ENCODE results near the gene PPFIBP1. TPM values are rescaled to one million over a fixed set of nuclear protein-coding genes. Genes with fewer than 3 reads are reported as not detected.
A peak's percentile ranks its signal among the peaks of the same experiment; 100 is the strongest.

The PPFIBP1 gene
- total RNA-seq, 5 donors from 2014 or later (not counting 1 experiment from before 2014, with no cell fraction given), result 4.1 to 6.1 (median 5.8) TPM

DNA sequence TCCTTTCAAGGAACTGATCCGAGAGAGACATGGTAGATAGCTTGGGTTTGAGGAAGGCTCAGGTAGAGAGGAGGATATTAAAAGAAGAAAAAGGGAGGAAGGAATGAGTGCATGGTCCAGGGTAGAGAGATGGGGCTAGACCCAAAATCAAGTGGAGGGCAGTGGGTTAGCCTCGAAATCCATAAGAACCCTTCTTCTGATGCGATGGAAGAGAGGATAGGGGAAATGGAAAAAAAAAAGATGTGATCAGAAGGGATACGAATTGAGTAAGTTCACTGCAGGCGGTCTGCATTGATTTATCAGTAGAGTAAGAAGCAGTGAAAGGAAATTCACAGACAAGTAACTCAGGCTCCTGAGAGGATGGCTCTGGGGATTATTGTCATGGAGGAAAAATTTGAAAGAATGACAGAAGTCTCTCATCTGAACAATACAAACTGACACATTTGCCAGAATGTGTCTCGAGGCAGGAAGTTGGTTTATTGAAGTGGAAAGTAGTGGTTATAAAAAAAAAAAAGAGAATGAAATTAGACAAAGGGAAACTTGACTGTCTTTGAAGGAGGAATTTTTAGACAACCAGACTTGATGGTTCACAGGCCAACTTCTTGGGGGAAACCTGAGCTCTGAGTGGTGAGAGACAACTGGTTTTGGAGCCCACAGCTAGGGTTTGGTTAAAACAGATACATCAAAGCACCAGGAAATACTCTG lies 10.2 kb downstream of the PPFIBP1 start:
- Histone ChIP-seq H3K4me3 (ENCODE audit: control insufficient read depth in 1 of 2, extremely low read depth in 1 of 2, low read length in 1 of 2) (no peak overlapping the region), H3K36me3 (ENCODE audit: control insufficient read depth in 2 of 2, extremely low read depth in 1 of 2, insufficient read depth in 1 of 2, low read length in 1 of 2) (no peaks in the 10 kb centered on the region), H3K27ac (ENCODE audit: low read length) (no peak overlapping the region), H3K9me3 (no peaks in the 10 kb centered on the region), H3K27me3 (replicated peaks in 1 of 2; ENCODE audit: control insufficient read depth in 2 of 2, extremely low read depth in 1 of 2, insufficient read depth in 2 of 2, low read length in 1 of 2) (no peaks in the 10 kb centered on the region), H3K4me1 (ENCODE audit: control insufficient read depth in 1 of 2, extremely low read depth in 1 of 2, insufficient read depth in 2 of 2, low read length in 2 of 2) (peaks cover 10 to 32% of the 10 kb centered on the region in 2 experiments)
- CTCF ChIA-PET, result no interaction called here
- DNase-seq (peak in 18 of 35 experiments; percentile 2 to 60 (median 10)), ATAC-seq (replicated peaks in 1 of 4) (peak; percentile 61 to 94 (median 67))
- Mint-ChIP-seq H3K36me3 (no peaks in the 10 kb centered on the region), H3K4me1 (peaks cover 21 to 29% (median 28%) of the 10 kb centered on the region in 3 donors), H3K9me3 (no peaks in the 10 kb centered on the region), H3K27ac (peak overlapping the region; percentile 31 to 60), H3K27me3 (no peaks in the 10 kb centered on the region), H3K4me3 (peak overlapping the region in 1 of 3 donors; percentile 34)
- POLR2A ChIA-PET, result interaction anchor here (0.6 to 1.1 kb wide), 3 partner anchors 11 to 126 kb away, joined by 3 to 4 read pairs (median 4); partner anchors contain the start of gene PPFIBP1 (in 1 of the 2)
- WGBS (ENCODE audit: insufficient coverage), result 36% methylated on average over 6 of the region's 6 CpGs

- no CpG with 5 or more reads among the region's 1 CpG for WGBS (ENCODE audit: insufficient coverage)
- ChIA-PET POLR2A (interaction anchor here (0.6 to 0.7 kb wide), 4 partner anchors 21 to 257 kb away, joined by 3 to 4 read pairs (median 3); no protein-coding TSS in a partner anchor), CTCF (no interaction called here)
- H3K9me3 Mint-ChIP-seq, result no peaks in the 10 kb centered on the region
- H3K4me1 ChIP-seq (ENCODE audit: control insufficient read depth in 1 of 2, extremely low read depth in 1 of 2, insufficient read depth in 2 of 2, low read length in 2 of 2), result peaks cover 10 to 32% of the 10 kb centered on the region in 2 experiments
- no peaks in the 10 kb centered on the region for H3K36me3 ChIP-seq (ENCODE audit: control insufficient read depth in 2 of 2, extremely low read depth in 1 of 2, insufficient read depth in 1 of 2, low read length in 1 of 2)
- H3K27ac ChIP-seq (ENCODE audit: low read length), result no peak overlapping the region
- H3K27me3 Mint-ChIP-seq, result no peaks in the 10 kb centered on the region
- ATAC-seq (replicated peaks in 1 of 4) (no peak), DNase-seq (no peak)
- peak overlapping the region; percentile 31 to 60 for H3K27ac Mint-ChIP-seq
- H3K27me3 ChIP-seq (replicated peaks in 1 of 2; ENCODE audit: control insufficient read depth in 2 of 2, extremely low read depth in 1 of 2, insufficient read depth in 2 of 2, low read length in 1 of 2), result no peaks in the 10 kb centered on the region
- H3K4me3 ChIP-seq (ENCODE audit: control insufficient read depth in 1 of 2, extremely low read depth in 1 of 2, low read length in 1 of 2), result no peak overlapping the region
- no peaks in the 10 kb centered on the region for H3K36me3 Mint-ChIP-seq
- peak overlapping the region in 2 of 3 donors; percentile 18 to 34 for H3K4me3 Mint-ChIP-seq
- peaks cover 21 to 29% (median 28%) of the 10 kb centered on the region in 3 donors for H3K4me1 Mint-ChIP-seq
- no peaks in the 10 kb centered on the region for H3K9me3 ChIP-seq
These were observed 10.8 kb downstream of the PPFIBP1 start for GRCh38 chr12:27534765-27535161.

GRCh38 chr12:27535318-27535717 lies 11.3 kb downstream of the PPFIBP1 start:
- Mint-ChIP-seq H3K27me3 (no peaks in the 10 kb centered on the region), H3K4me1 (peaks cover 21 to 29% (median 28%) of the 10 kb centered on the region in 3 donors), H3K4me3 (no peak overlapping the region), H3K36me3 (no peaks in the 10 kb centered on the region), H3K9me3 (no peaks in the 10 kb centered on the region), H3K27ac (no peak overlapping the region)
- Histone ChIP-seq H3K27me3 (replicated peaks in 1 of 2; ENCODE audit: control insufficient read depth in 2 of 2, extremely low read depth in 1 of 2, insufficient read depth in 2 of 2, low read length in 1 of 2) (no peaks in the 10 kb centered on the region), H3K4me3 (ENCODE audit: control insufficient read depth in 1 of 2, extremely low read depth in 1 of 2, low read length in 1 of 2) (no peak overlapping the region), H3K9me3 (no peaks in the 10 kb centered on the region), H3K36me3 (ENCODE audit: control insufficient read depth in 2 of 2, extremely low read depth in 1 of 2, insufficient read depth in 1 of 2, low read length in 1 of 2) (no peaks in the 10 kb centered on the region), H3K4me1 (ENCODE audit: control insufficient read depth in 1 of 2, extremely low read depth in 1 of 2, insufficient read depth in 2 of 2, low read length in 2 of 2) (peaks cover 10 to 32% of the 10 kb centered on the region in 2 experiments), H3K27ac (ENCODE audit: low read length) (no peak overlapping the region)
- 89% methylated on average over 5 of the region's 6 CpGs for WGBS (ENCODE audit: insufficient coverage)
- CTCF ChIA-PET, result no interaction called here
- POLR2A ChIA-PET, result interaction anchor here (0.6 to 0.7 kb wide), 2 partner anchors 21 to 258 kb away, joined by 3 read pairs; no protein-coding TSS in a partner anchor
- DNase-seq, result no peak
- ATAC-seq (replicated peaks in 1 of 4), result no peak

- POLR2A ChIA-PET, result no interaction called here
- Mint-ChIP-seq H3K4me3 (no peak overlapping the region), H3K27ac (no peak overlapping the region), H3K9me3 (no peaks in the 10 kb centered on the region), H3K36me3 (no peaks in the 10 kb centered on the region), H3K4me1 (peaks cover 21 to 29% (median 25%) of the 10 kb centered on the region in 3 donors), H3K27me3 (peaks cover 1 to 6% of the 10 kb centered on the region in 2 donors)
- ATAC-seq (replicated peaks in 1 of 4) (no peak), DNase-seq (no peak)
- Histone ChIP-seq H3K27me3 (replicated peaks in 1 of 2; ENCODE audit: control insufficient read depth in 2 of 2, extremely low read depth in 1 of 2, insufficient read depth in 2 of 2, low read length in 1 of 2) (peaks cover 0 to 2% of the 10 kb centered on the region in 2 experiments), H3K36me3 (ENCODE audit: control insufficient read depth in 2 of 2, extremely low read depth in 1 of 2, insufficient read depth in 1 of 2, low read length in 1 of 2) (no peaks in the 10 kb centered on the region), H3K4me3 (ENCODE audit: control insufficient read depth in 1 of 2, extremely low read depth in 1 of 2, low read length in 1 of 2) (no peak overlapping the region), H3K27ac (ENCODE audit: low read length) (no peak overlapping the region), H3K9me3 (no peaks in the 10 kb centered on the region), H3K4me1 (ENCODE audit: control insufficient read depth in 1 of 2, extremely low read depth in 1 of 2, insufficient read depth in 2 of 2, low read length in 2 of 2) (peaks cover 10 to 27% of the 10 kb centered on the region in 2 experiments)
- CTCF ChIA-PET, result no interaction called here
- WGBS (ENCODE audit: insufficient coverage), result 65% methylated on average over 4 of the region's 8 CpGs
These were observed 14.1 kb downstream of the PPFIBP1 start for GRCh38 chr12:27537855-27538675.

GRCh38 chr12:27539191-27539631 lies 15.2 kb downstream of the PPFIBP1 start:
- Mint-ChIP-seq H3K27me3 (peaks cover 1 to 7% of the 10 kb centered on the region in 2 donors), H3K4me3 (no peak overlapping the region), H3K9me3 (no peaks in the 10 kb centered on the region), H3K36me3 (peaks cover under 1% of the 10 kb centered on the region), H3K27ac (no peak overlapping the region), H3K4me1 (peaks cover 12 to 18% (median 15%) of the 10 kb centered on the region in 3 donors)
- Histone ChIP-seq H3K27ac (ENCODE audit: low read length) (no peak overlapping the region), H3K4me3 (ENCODE audit: control insufficient read depth in 1 of 2, extremely low read depth in 1 of 2, low read length in 1 of 2) (no peak overlapping the region), H3K9me3 (no peaks in the 10 kb centered on the region), H3K4me1 (ENCODE audit: control insufficient read depth in 1 of 2, extremely low read depth in 1 of 2, insufficient read depth in 2 of 2, low read length in 2 of 2) (peaks cover 4 to 19% of the 10 kb centered on the region in 2 experiments), H3K27me3 (replicated peaks in 1 of 2; ENCODE audit: control insufficient read depth in 2 of 2, extremely low read depth in 1 of 2, insufficient read depth in 2 of 2, low read length in 1 of 2) (peaks cover 0 to 2% of the 10 kb centered on the region in 2 experiments), H3K36me3 (ENCODE audit: control insufficient read depth in 2 of 2, extremely low read depth in 1 of 2, insufficient read depth in 1 of 2, low read length in 1 of 2) (no peaks in the 10 kb centered on the region)
- ATAC-seq (replicated peaks in 1 of 4) (no peak), DNase-seq (no peak)
- CTCF ChIA-PET, result no interaction called here
- WGBS (ENCODE audit: insufficient coverage), result 100% methylated on average over 2 of the region's 4 CpGs
- POLR2A ChIA-PET, result no interaction called here

DNA sequence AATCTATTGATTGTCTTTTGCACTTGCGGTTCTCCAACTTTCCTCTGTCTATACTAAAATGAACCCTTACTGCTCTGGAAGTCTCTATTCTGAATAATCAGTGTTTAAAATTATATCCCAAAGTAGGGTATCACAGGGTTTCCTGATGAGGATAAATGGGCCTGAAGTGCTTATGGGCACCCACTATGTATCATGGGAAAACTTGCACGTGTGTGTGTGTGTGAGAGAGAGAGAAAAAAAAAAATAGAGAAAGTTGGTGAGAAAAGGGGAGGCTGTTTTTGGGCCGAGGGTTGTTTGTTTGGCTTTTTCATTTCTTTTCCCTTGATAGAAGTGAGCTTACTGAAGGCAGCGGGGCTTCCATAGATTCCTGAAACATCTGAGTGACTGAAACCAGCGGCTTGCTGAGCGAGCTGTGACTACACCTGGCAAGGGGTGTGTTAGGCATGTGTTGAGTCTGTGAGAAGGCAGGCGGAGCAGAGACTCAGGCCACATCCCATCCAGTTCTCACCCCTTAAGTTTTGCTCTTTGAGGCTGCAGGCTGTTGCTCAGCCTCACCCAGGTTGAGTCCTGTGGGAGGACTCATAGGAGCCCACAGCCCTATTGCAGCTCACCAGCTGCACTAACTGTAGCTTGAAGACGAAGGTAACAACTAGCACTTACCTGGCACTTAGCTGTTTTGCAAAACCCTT lies 17.2 kb downstream of the PPFIBP1 start:
- ChIA-PET POLR2A (no interaction called here), CTCF (no interaction called here)
- H3K4me3 Mint-ChIP-seq, result no peak overlapping the region
- 78% methylated on average over 4 of the region's 8 CpGs for WGBS (ENCODE audit: insufficient coverage)
- DNase-seq, result no peak
- no peaks in the 10 kb centered on the region for H3K9me3 ChIP-seq
- no peak overlapping the region for H3K27ac ChIP-seq (ENCODE audit: low read length)
- H3K27ac Mint-ChIP-seq, result no peak overlapping the region
- H3K4me1 ChIP-seq (ENCODE audit: control insufficient read depth in 1 of 2, extremely low read depth in 1 of 2, insufficient read depth in 2 of 2, low read length in 2 of 2), result peaks cover 0 to 8% of the 10 kb centered on the region in 2 experiments
- no peaks in the 10 kb centered on the region for H3K9me3 Mint-ChIP-seq
- no peaks in the 10 kb centered on the region for H3K36me3 ChIP-seq (ENCODE audit: control insufficient read depth in 2 of 2, extremely low read depth in 1 of 2, insufficient read depth in 1 of 2, low read length in 1 of 2)
- H3K4me1 Mint-ChIP-seq, result peaks cover under 1 to 10% (median 2%) of the 10 kb centered on the region in 3 donors
- no peak overlapping the region for H3K4me3 ChIP-seq (ENCODE audit: control insufficient read depth in 1 of 2, extremely low read depth in 1 of 2, low read length in 1 of 2)
- H3K36me3 Mint-ChIP-seq, result peaks cover 5% of the 10 kb centered on the region
- peaks cover 1 to 11% of the 10 kb centered on the region in 2 donors for H3K27me3 Mint-ChIP-seq
- ATAC-seq (replicated peaks in 1 of 4), result no peak
- H3K27me3 ChIP-seq (replicated peaks in 1 of 2; ENCODE audit: control insufficient read depth in 2 of 2, extremely low read depth in 1 of 2, insufficient read depth in 2 of 2, low read length in 1 of 2), result peaks cover 0 to 2% of the 10 kb centered on the region in 2 experiments
